Mucosa of rectum (tissue), 2 donors: ENCODE results near the gene ZMYND15.
"Not testable (repeated sequence)": the region's sequence is repeated elsewhere in the genome, so short reads cannot be mapped to it uniquely, and the experiment has no call there.

Experiments used
- H3K27ac ChIP-seq, 2 donors: one replicate each; pipeline ENCODE4 v1.7.0; 2013; ENCODE audit warnings: inconsistent platforms in 2 of 2, low read depth in 2 of 2, low read length in 2 of 2
- H3K27me3 ChIP-seq, 2 donors: one replicate each; pipeline ENCODE4 v1.7.0; 2013; ENCODE audit warnings: low read length in 2 of 2; ENCODE audit not compliant: control insufficient read depth in 2 of 2, insufficient read depth in 2 of 2
- H3K36me3 ChIP-seq, 2 donors: one replicate each; pipeline ENCODE4 v1.7.0; 2013; ENCODE audit warnings: low read length in 2 of 2; ENCODE audit not compliant: control insufficient read depth in 2 of 2, insufficient read depth in 2 of 2
- H3K4me1 ChIP-seq, 2 donors: one replicate each; pipeline ENCODE4 v1.7.0; 2013; ENCODE audit warnings: low read length in 2 of 2, mild to moderate bottlenecking in 1 of 2; ENCODE audit not compliant: control insufficient read depth in 2 of 2, insufficient read depth in 2 of 2
- H3K4me3 ChIP-seq, 2 donors: one replicate each; pipeline ENCODE4 v1.7.0; 2013; ENCODE audit warnings: low read length in 2 of 2
- H3K9ac ChIP-seq, 2 donors: one replicate each; pipeline ENCODE4 v1.7.0; 2013; ENCODE audit warnings: low read length in 2 of 2, low read depth in 1 of 2, mild to moderate bottlenecking in 1 of 2
- H3K9me3 ChIP-seq, 2 donors: one replicate each; pipeline ENCODE4 v1.7.0; 2013; ENCODE audit warnings: low read length in 2 of 2; ENCODE audit not compliant: control insufficient read depth in 2 of 2
- donor health status: healthy.
- donor health status: Normal muscosa, but diverticular disease.

ZMYND15 gene

DNA sequence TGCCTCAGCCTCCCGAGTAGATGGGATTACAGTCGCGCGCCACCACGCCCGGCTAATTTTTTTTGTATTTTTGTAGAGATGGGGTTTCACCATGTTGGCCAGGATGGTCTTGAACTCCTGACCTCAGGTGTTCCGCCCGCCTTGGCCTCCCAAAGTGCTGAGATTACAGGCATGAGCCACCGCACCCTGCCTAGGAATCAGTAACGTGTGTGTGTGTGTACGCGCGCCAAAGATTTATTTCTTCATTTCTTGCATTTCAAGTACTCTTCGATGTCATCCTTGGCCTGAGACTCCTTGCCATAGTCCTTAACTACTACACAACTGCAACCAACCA lies 35.1 kb upstream of the ZMYND15 start:
- not testable (repeated sequence) for H3K27me3 ChIP-seq, H3K36me3 ChIP-seq, H3K9me3 ChIP-seq, H3K27ac ChIP-seq
- Histone ChIP-seq H3K4me1 (peaks cover 11% of the 10 kb centered on the region in 2 donors), H3K9ac (peak overlapping the region; percentile 79 to 87), H3K4me3 (peak overlapping the region; percentile 93)

DNA sequence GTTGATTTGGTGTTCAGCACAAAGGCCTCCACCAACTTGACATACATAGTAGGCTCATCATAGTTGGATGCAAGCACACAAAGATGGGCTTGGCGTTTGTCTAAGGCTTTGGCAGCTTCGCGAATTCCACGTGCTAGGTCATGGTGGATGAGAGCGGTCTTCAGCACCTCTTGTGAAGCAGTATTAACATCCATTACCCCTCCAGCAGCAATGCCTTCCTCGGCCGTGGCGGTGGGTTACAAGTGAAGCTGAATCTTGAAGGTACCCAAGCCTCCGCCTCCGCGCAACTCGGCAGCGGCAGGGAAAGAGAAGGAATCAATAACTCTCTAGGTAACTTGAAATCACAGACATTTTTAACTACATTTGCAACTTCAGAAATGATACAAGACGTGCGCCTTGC lies 34.6 kb upstream of the ZMYND15 start:
- H3K27ac ChIP-seq, result no peak overlapping the region
- H3K4me1 ChIP-seq, result peaks cover 11 to 15% of the 10 kb centered on the region in 2 donors
- H3K27me3 ChIP-seq, result no peaks in the 10 kb centered on the region
- H3K9me3 ChIP-seq, result no peaks in the 10 kb centered on the region
- H3K4me3 ChIP-seq, result no peak overlapping the region
- no peaks in the 10 kb centered on the region for H3K36me3 ChIP-seq
- H3K9ac ChIP-seq, result no peak overlapping the region

DNA sequence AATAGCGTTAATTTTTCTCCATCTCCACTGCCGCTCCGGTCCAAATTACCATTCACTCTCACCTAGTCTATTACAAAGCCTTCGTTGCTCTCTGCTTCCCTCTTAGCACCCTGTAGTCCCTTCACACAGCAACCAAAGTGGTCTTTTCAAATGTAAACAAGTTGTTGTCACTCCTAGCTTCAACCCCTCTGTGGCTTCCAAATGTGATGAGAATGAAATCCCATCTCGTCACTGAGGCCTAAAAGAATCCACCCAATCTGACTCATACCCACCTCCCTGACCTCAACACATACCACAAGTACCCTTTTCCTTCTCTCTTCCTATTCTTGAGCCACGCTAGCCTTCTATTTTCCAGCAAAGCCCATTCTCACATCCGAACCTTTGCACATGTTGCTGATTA lies 33.5 kb upstream of the ZMYND15 start:
- H3K9ac ChIP-seq, result no peak overlapping the region
- H3K4me3 ChIP-seq, result no peak overlapping the region
- no peaks in the 10 kb centered on the region for H3K36me3 ChIP-seq
- no peaks in the 10 kb centered on the region for H3K9me3 ChIP-seq
- no peaks in the 10 kb centered on the region for H3K27me3 ChIP-seq
- H3K4me1 ChIP-seq, result peaks cover 16 to 19% of the 10 kb centered on the region in 2 donors
- H3K27ac ChIP-seq, result no peak overlapping the region

DNA sequence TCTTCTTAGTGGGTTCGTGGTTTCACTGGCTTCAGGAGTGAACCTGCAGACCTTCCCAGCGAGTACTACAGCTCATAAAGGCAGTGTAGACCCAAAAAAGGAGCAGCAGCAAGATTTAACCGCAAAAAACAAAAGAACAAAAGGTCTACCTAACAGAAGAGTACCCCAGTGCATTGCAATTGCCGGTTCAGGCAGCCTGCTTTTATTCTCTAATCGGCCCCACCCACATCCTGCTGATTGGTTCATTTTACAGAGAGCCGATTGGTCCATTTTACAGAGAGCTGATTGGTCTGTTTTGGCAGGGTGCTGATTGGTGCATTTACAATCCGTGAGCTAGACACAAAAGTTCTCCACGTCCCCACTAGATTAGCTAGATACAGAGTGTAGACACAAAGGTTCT lies 31.2 kb upstream of the ZMYND15 start:
- no peak overlapping the region for H3K9ac ChIP-seq
- no peak overlapping the region for H3K4me3 ChIP-seq
- no peaks in the 10 kb centered on the region for H3K36me3 ChIP-seq
- no peaks in the 10 kb centered on the region for H3K27me3 ChIP-seq
- H3K9me3 ChIP-seq, result no peaks in the 10 kb centered on the region
- no peak overlapping the region for H3K27ac ChIP-seq
- peaks cover 23 to 24% of the 10 kb centered on the region in 2 donors for H3K4me1 ChIP-seq

DNA sequence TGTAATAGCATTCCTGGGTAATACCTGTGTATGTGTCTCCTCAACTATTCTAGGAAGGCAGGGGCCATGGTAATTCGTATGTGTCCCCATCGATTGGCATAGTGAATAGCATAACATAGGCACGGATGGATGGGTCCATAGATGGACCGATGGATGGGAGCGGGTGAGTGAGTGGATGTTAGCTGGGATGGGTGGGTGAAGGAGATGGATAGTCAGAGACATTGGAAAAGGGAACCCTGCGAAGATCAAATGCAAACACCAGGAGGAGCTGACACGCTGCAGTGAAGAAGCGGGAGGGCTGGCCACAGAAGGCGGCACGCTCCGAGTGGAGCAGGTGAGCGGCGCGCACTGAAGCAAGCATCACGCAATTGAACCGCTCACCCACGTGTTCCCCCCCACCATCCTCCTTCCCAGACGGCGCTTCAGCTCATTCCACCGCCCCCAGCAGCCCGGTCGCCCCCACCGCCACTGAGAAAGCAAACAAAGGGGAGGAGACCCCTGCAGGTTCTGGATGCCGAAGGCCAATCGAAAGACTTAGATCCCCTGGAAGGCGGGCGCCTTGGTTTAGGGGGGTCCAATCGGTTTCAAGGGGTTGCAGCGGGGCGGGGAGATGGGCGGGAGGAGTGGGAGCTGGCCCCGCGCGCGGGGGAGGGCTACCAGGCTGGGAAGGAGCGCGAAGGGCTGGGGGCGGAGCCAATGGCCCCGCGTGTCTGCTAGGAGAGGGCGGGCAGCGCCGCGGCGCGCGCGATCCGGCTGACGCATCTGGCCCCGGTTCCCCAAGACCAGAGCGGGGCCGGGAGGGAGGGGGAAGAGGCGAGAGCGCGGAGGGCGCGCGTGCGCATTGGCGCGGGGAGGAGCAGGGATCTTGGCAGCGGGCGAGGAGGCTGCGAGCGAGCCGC lies 29.6 kb upstream of the ZMYND15 start, which contains the start of gene ARRB2:
Gene ARRB2, plus strand, starts transcription at position 839 of the 899 bp plus-strand sequence. CDS start 90 bp downstream, outside the sequence.
- peak within 1 kb of the TSS; percentile 70 to 81 for H3K4me3 ChIP-seq
- no peaks in the 10 kb centered on the region for H3K36me3 ChIP-seq
- H3K4me1 ChIP-seq, result peaks cover 21 to 23% of the 10 kb centered on the region in 2 donors
- H3K27me3 ChIP-seq, result no peaks in the 10 kb centered on the region
- H3K9ac ChIP-seq, result peak within 1 kb of the TSS; percentile 72 to 73
- H3K9me3 ChIP-seq, result no peaks in the 10 kb centered on the region
- peak within 1 kb of the TSS; percentile 80 to 87 for H3K27ac ChIP-seq

DNA sequence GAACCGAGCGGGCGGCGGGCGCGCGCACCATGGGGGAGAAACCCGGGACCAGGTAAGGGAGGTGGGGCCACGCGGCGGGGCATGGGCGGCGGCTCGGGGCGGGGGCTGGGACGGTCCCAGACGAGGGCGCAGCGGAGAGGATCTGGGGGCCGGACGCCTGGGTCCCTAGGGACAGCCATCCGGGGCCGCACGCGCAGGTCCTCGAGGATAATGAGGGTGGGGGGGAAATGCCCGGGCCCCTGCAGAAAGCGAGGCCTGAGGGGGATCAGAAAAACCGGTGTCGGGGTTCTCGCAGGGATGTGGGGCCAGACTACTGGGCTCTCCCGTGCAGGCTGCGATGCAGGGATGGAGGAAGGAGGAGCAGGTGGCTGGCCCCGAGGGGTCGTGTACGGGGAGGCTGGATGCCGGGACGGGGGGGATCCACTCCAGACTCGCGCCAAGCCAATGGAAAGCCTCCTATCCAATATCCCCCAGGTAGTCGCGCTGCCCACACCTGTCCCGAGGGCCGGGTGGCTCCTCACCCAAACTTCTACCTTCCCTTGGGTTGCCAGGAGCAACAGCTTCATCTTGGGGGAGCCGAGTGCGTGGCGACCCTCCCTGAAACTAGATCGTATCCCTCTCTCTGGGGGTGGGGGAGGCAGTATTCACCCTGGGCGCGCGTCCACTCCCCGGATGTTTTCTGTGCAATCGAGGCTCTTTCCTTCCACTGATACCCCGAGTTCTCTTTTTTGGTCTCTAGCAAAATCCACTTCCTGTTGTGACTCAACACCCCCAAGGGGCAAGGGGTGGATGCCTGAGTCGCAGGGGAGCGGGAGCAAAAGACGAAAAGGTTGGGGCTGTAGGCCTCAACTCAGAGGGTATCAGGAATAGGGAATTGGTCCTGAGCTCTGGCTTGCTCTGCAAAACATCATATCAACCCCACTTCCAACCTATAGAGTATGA lies 28.7 kb upstream of the ZMYND15 start:
- Histone ChIP-seq H3K27ac (peak overlapping the region; percentile 80 to 87), H3K36me3 (no peaks in the 10 kb centered on the region), H3K27me3 (no peaks in the 10 kb centered on the region), H3K9ac (peak overlapping the region; percentile 72 to 73), H3K4me1 (peaks cover 21 to 24% of the 10 kb centered on the region in 2 donors), H3K9me3 (no peaks in the 10 kb centered on the region), H3K4me3 (peak overlapping the region; percentile 70 to 81)

DNA sequence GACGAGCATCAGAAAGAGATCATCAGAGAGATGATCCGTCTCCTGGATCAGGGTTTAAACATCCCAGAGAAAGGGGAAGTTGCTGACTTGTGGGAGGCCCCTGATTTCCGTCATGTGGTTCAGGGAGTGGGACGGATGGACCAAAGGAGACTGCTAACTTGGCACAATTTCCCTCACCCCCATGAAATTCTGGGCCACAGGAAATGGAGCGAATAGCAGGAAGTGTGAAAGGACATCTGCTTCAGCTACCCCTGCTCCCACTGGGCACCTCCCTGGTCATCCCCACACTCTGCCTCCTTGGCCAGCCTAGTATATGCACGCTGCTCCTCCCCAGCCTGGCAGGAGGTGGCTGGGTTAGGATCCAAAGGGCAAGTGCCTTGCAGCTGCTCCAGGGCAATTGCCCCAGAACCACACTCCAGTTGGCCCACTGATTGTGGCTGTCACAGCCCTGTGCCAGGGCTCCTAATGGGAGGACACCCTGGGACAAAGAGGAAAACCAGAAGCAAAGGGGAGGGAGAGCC lies 27.9 kb upstream of the ZMYND15 start:
- Histone ChIP-seq H3K4me3 (peak overlapping the region; percentile 70 to 81), H3K36me3 (peaks cover 0 to 3% of the 10 kb centered on the region in 2 donors), H3K4me1 (peaks cover 21 to 24% of the 10 kb centered on the region in 2 donors), H3K27me3 (no peaks in the 10 kb centered on the region), H3K27ac (peak overlapping the region; percentile 80 to 87), H3K9me3 (no peaks in the 10 kb centered on the region), H3K9ac (peak overlapping the region; percentile 36 to 73)

DNA sequence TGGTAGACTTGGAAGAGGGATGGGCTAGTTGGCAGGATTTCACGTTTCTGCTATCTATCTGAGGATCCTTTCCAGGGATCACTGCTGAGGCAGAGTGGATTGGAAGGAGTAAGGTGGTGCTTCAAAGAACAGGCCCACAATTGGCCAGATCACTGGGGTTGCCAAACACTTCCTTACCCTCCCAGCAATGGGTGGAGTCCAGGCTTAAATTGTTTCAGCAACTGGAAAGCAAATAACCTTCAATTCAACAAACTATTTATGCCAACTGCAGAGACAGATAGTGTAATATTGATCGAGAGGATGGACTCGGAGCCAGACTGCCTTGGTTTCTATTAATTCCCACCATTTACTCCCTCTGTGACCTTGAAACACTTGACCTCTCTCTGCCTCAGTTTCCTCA lies 27.1 kb upstream of the ZMYND15 start:
- Histone ChIP-seq H3K27ac (peak overlapping the region; percentile 80 to 87), H3K4me1 (peaks cover 21 to 24% of the 10 kb centered on the region in 2 donors), H3K27me3 (no peaks in the 10 kb centered on the region), H3K9me3 (no peaks in the 10 kb centered on the region), H3K4me3 (peak overlapping the region; percentile 70 to 81), H3K9ac (no peak overlapping the region), H3K36me3 (peaks cover 5 to 6% of the 10 kb centered on the region in 2 donors)

DNA sequence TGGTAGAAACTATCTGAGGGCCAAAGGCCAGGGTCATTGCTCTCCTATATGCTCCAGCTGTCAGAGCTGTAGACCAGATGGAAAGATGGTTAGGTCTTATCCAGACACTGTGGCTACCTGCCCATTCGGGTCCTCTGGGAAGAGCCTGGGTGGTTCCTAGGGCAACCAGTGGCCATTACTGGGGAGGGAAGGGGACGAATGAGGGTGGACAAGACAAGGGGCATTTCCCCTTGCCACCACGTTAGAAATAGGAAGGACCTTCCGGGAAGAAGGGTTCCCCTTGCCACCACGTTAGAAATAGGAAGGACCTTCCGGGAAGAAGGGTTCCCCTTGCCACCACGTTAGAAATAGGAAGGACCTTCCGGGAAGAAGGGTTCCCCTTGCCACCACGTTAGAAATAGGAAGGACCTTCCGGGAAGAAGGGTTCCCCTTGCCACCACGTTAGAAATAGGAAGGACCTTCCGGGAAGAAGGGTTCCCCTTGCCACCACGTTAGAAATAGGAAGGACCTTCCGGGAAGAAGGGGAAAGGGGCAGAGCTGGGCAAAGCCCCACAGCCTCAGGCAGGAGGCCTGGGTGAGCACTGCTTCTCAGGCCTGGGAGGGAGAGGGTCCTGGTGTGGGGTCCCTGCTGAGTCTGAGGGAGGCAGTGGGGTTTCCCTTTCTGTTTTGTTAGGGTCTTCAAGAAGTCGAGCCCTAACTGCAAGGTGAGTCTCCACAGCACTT lies 25.1 kb upstream of the ZMYND15 start:
- H3K9ac ChIP-seq, H3K27me3 ChIP-seq, H3K9me3 ChIP-seq: not testable (repeated sequence)
- H3K27ac ChIP-seq, result peak overlapping the region in 1 of 2 donors; percentile 23
- H3K36me3 ChIP-seq, result peaks cover 7 to 18% of the 10 kb centered on the region in 2 donors
- peaks cover 21 to 24% of the 10 kb centered on the region in 2 donors for H3K4me1 ChIP-seq
- H3K4me3 ChIP-seq, result peak overlapping the region in 1 of 2 donors; percentile 20
